GM12801 (cell line): Measurements from ENCODE around the gene MSGN1.

ENCODE experiments used
- TF ChIP-seq, protein P1 (sequence below): IDR thresholded peaks from one replicate; pipeline ENCODE4 v1.5.1; 2011; ENCODE audit warnings: control low read depth; ENCODE audit not compliant: insufficient read length; ENCODE audit errors: extremely low read depth

MSGN1 gene

DNA sequence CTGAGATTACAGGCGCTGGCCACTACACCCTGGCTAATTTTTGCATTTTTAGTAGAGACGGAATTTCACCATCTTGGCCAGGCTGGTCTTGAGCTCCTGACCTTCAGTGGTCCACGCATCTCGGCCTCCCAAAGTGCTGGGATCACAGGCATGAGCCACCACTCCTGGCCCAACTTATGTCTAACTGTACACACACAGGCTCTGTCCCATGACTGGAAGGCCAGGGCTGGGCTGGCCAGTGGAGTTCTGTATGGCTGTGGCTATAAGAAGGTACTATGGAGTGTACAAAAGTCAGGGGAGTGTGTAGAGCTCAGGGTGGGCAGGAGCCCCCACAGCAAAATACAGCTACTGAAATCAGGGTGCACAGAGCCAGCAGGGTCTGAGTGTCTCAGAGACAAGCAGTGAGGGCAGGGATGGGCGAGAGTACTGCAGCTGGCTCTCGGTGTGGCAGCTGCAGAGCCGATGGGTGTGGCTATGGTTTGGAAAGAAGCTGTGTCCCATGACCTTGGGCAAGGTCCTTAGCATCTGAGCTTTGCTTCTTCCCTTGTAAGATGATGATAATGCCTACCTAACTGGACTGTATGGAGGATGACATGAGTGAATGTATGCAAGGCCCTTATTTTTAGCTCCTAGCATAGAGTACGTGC lies 10.4 kb upstream of the MSGN1 start:
- TF ChIP-seq, protein P1, sequence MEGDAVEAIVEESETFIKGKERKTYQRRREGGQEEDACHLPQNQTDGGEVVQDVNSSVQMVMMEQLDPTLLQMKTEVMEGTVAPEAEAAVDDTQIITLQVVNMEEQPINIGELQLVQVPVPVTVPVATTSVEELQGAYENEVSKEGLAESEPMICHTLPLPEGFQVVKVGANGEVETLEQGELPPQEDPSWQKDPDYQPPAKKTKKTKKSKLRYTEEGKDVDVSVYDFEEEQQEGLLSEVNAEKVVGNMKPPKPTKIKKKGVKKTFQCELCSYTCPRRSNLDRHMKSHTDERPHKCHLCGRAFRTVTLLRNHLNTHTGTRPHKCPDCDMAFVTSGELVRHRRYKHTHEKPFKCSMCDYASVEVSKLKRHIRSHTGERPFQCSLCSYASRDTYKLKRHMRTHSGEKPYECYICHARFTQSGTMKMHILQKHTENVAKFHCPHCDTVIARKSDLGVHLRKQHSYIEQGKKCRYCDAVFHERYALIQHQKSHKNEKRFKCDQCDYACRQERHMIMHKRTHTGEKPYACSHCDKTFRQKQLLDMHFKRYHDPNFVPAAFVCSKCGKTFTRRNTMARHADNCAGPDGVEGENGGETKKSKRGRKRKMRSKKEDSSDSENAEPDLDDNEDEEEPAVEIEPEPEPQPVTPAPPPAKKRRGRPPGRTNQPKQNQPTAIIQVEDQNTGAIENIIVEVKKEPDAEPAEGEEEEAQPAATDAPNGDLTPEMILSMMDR: no peak

DNA sequence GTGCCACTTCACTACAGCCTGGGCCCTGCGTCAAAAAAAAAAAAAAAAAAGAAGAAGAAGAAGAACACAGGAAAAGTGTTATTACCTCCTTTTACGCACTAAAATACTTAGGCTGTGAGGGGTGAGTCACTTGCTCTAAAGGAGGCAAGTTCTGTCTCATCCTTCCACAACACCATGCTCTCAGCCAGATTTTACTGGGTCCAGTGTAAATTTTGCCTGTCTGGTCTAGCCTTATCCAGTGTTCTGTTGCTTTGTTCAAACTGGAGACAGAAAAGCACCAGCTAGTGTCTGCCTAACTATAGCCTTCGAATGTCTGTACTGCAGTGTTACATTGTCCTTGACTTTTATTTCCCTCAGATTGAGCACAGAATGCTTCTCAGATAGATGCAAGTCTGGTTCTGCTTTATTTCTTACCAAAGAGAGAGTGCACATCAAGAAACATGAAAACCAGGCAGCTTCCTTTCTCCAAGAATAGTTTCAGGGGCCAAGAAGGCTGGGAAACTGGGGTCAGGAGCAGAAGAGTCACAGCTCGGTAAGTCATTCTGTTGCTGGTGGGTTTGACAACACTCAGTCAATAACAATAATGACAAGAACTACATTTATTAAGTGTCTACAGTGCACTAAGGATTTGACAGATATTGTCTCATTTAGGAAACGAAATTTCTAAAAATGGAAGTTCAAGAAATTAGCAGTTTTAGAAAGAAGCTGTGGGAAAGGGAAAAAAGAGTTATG lies 3.1 kb upstream of the MSGN1 start:
- TF ChIP-seq, protein P1: no peak

DNA sequence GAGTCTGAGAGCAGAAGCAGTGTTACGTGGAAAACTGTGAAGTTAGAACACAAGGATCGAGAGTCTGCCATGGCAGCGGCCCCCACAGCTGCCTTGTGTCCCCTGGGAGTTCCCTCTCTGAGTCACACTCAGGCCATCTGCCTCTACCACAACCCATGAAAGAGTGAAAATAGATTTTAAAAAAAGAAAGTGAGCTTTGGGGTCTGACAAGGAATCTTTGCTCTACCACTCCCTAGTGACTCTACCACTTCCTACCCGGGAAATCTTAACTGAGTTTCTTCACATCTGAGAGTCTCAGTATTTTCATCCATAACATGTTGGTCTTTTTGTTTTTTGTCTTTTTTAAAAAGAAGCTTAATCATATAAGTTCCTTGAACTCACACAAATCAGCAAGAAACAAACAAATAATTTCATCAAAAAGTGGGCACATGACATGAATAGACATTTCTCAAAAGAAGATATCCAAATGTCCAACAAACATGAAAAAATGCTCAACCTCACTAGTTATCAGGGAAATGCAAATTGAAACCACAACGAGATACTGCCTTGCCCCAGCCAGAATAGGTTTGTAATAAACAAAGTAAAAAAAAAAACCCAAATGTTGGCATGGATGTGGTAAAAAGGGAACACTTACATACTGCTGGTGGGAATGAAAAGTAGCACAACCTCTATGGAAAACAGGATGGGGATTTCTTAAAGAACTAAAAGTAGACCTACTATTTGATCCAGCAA lies 2.4 kb upstream of the MSGN1 start:
- TF ChIP-seq, protein P1: no peak

DNA sequence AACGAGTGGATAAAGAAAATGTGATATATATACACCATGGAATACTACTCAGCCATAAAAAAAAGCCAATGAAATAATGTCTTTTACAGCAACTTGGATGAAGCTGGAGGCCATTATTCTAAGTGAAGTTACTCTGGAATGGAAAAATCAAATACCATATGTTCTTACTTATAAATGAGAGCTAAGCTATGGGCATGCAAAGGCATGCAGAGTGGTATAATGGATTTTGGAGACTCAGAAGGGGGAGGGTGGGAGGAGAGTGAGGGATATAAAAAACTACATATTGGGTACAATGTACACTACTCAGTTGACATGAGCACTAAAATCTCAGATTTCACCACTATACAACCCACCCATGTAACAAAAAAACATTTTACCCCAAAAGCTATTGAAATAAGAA lies 1.7 kb upstream of the MSGN1 start:
- TF ChIP-seq, protein P1: no peak

DNA sequence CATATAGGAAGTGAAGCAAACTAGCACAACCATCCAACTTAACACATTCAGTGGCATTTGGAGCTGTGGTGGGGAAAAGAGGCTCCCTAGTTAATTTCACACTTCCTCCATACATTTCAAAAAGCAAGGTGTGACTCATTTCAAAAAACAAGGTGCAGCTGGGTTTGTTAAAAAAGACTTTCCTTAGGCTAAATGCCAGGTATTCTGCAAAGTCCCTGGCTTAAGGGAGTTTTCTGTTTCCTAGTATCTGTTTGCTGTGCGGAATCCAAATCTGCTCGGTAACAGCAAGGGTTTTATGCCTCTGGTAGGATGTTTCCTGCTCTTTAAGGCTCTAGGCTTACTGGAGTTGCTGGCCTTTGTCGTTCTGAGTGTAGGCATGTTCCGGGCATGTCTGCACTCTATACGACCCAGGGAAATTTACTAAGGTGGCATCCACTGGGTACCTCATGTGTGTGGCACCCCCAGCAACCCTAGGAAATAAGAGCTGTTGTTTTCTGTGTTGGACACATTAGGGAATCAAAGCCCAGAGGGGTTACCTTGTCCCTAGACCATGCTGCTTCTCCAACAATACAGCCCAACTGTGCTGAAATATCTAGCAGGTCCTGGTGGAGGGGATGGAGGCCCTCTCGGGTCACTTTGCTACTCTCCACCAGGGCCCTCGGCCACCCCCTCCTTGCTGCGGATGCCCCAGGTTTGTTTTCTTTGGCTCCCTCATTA lies 634 bp upstream of the MSGN1 start:
- TF ChIP-seq, protein P1: no peak

DNA sequence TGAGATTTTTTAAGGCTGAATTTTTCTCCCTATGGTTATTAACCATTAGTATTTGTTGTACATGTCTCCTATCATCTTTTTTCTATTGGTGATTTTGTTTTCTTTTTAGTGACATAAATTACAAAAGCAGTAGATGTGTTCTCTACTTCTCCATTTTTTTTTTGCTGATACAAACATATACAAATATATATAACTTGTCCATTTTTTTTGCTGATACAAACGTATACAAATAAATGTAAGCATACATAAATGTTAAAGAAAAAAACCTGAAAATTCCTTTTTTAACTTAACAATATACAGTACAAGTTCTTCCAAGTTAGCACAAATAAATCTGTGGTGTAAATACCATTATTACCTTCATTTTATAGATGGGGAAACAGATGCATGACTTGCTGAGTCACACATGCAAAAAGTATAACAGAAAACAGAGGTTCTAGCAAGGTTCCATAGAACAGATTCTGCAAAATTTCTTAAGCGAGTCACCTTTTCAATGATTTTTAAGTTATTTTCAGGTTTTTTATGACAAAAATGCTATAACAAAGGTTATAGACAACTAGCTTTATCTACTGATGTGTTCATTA lies 2.1 kb downstream of the MSGN1 start:
- TF ChIP-seq, protein P1: no peak
